GM19372 (cell line): ENCODE results near the gene KAT2A.

ENCODE experiments used
- ATAC-seq: cut with Tn5 transposase; IDR thresholded peaks from one replicate; pipeline ENCODE4 v1.9.1; 2021; ENCODE audit warnings: mild to moderate bottlenecking, low read depth, moderate library complexity; ENCODE audit not compliant: unreplicated experiment

KAT2A gene

GRCh38 chr17:42116705-42117396 lies 4.3 kb downstream of the KAT2A start:
- ATAC-seq: no peak

- ATAC-seq: no peak
Measured at GRCh38 chr17:42114118-42114517, 7.0 kb downstream of the KAT2A start.

- no peak for ATAC-seq
Measured at GRCh38 chr17:42113293-42114069, 7.7 kb downstream of the KAT2A start.

GRCh38 chr17:42112552-42113176 lies 8.5 kb downstream of the KAT2A start, which contains the start of gene DHX58:
TSS of gene DHX58 (minus strand) at chr17:42112714. CDS start at chr17:42111892, 822 bp downstream.
- ATAC-seq: peak; percentile 57

GRCh38 chr17:42111871-42112551 lies 9.2 kb downstream of the KAT2A start:
- ATAC-seq: peak; percentile 5

- ATAC-seq: no peak
Measured at GRCh38 chr17:42111265-42111636, 9.9 kb downstream of the KAT2A start.

- ATAC-seq: no peak
Measured at GRCh38 chr17:42110301-42111264, 10.6 kb downstream of the KAT2A start.

- no peak for ATAC-seq
Measured at GRCh38 chr17:42109086-42109485, 12.1 kb downstream of the KAT2A start.

- peak; percentile 73 for ATAC-seq
Measured at GRCh38 chr17:42107597-42108576, 13.3 kb downstream of the KAT2A start.

- no peak for ATAC-seq
Measured at GRCh38 chr17:42107124-42107523, 14.0 kb downstream of the KAT2A start.

GRCh38 chr17:42106009-42106408 lies 15.2 kb downstream of the KAT2A start:
- ATAC-seq: no peak

GRCh38 chr17:42104264-42104663 lies 16.9 kb downstream of the KAT2A start:
- no peak for ATAC-seq

GRCh38 chr17:42103221-42103954 lies 17.8 kb downstream of the KAT2A start:
- no peak for ATAC-seq

GRCh38 chr17:42101513-42102292 lies 19.5 kb downstream of the KAT2A start:
- no peak for ATAC-seq

- no peak for ATAC-seq
Measured at GRCh38 chr17:42098730-42099399, 22.3 kb downstream of the KAT2A start.
